HG03442 (cell line): ENCODE data around the gene PPP1R12B.
"Not testable (repeated sequence)": the region's sequence is repeated elsewhere in the genome, so short reads cannot be mapped to it uniquely, and the experiment has no call there.

ENCODE experiments used
- ATAC-seq: cut with Tn5 transposase; IDR thresholded peaks from one replicate; pipeline ENCODE4 v1.9.1; 2021; ENCODE audit warnings: mild to moderate bottlenecking, moderate library complexity; ENCODE audit not compliant: unreplicated experiment

Gene PPP1R12B

GRCh38 chr1:202348005-202348508 is 442 bp upstream of the PPP1R12B start:
- ATAC-seq = no peak

- ATAC-seq = no peak
Measured at GRCh38 chr1:202349206-202349928, 868 bp downstream of the PPP1R12B start.

GRCh38 chr1:202351725-202352124 is 3.2 kb downstream of the PPP1R12B start:
- ATAC-seq = no peak

GRCh38 chr1:202352583-202353197 is 4.2 kb downstream of the PPP1R12B start:
- not testable (repeated sequence) for ATAC-seq

- ATAC-seq = no peak
Measured at GRCh38 chr1:202355944-202356553, 7.5 kb downstream of the PPP1R12B start.

GRCh38 chr1:202357506-202357905 is 9.0 kb downstream of the PPP1R12B start:
- no peak for ATAC-seq

- no peak for ATAC-seq
Measured at GRCh38 chr1:202361224-202361623, 12.7 kb downstream of the PPP1R12B start.

- no peak for ATAC-seq
Measured at GRCh38 chr1:202361701-202362100, 13.2 kb downstream of the PPP1R12B start.

- ATAC-seq = no peak
Measured at GRCh38 chr1:202362212-202362611, 13.7 kb downstream of the PPP1R12B start.

GRCh38 chr1:202365092-202365815 is 16.8 kb downstream of the PPP1R12B start:
- no peak for ATAC-seq

- ATAC-seq = no peak
Measured at GRCh38 chr1:202367271-202367670, 18.8 kb downstream of the PPP1R12B start.

GRCh38 chr1:202370906-202371305 is 22.4 kb downstream of the PPP1R12B start:
- not testable (repeated sequence) for ATAC-seq

- no peak for ATAC-seq
Measured at GRCh38 chr1:202374099-202374498, 25.6 kb downstream of the PPP1R12B start.

- not testable (repeated sequence) for ATAC-seq
Measured at GRCh38 chr1:202375175-202375574, 26.7 kb downstream of the PPP1R12B start.

- no peak for ATAC-seq
Measured at GRCh38 chr1:202376247-202376646, 27.7 kb downstream of the PPP1R12B start.

- not testable (repeated sequence) for ATAC-seq
Measured at GRCh38 chr1:202379884-202380529, 31.5 kb downstream of the PPP1R12B start.

- ATAC-seq = not testable (repeated sequence)
Measured at GRCh38 chr1:202380535-202380934, 32.0 kb downstream of the PPP1R12B start.

GRCh38 chr1:202381867-202382266 is 33.4 kb downstream of the PPP1R12B start:
- ATAC-seq = not testable (repeated sequence)

- ATAC-seq = not testable (repeated sequence)
Measured at GRCh38 chr1:202395831-202396230, 47.3 kb downstream of the PPP1R12B start.

GRCh38 chr1:202397256-202397655 is 48.8 kb downstream of the PPP1R12B start:
- no peak for ATAC-seq

GRCh38 chr1:202398439-202398838 is 49.9 kb downstream of the PPP1R12B start:
- ATAC-seq = not testable (repeated sequence)
